Hepatocyte (in vitro differentiated cells): ENCODE measurements around the gene NOP58. TPM values are rescaled to one million over a fixed set of nuclear protein-coding genes. Genes with fewer than 3 reads are reported as not detected.
"Not testable (repeated sequence)": the region's sequence is repeated elsewhere in the genome, so short reads cannot be mapped to it uniquely, and the experiment has no call there.

Source experiments
- DNase-seq: peaks from one replicate; pipeline ENCODE4 v3.0.0-alpha.2; 2016; ENCODE audit warnings: low spot score
- H2AFZ ChIP-seq: fragments of 200-600 bp; sonication (generic); 2 replicates; pipeline ENCODE4 v1.6.0; 2016; ENCODE audit warnings: antibody characterized with exemption, mild to moderate bottlenecking
- H3K27ac ChIP-seq: fragments of 200-600 bp; sonication (generic); 2 replicates; pipeline ENCODE4 v1.5.1; 2016; ENCODE audit warnings: mild to moderate bottlenecking
- H3K27me3 ChIP-seq: fragments of 200-600 bp; sonication (generic); 2 replicates; pipeline ENCODE4 v1.6.1; 2016
- H3K36me3 ChIP-seq: fragments of 200-600 bp; sonication (generic); replicated peaks from 2 replicates; pipeline ENCODE4 v1.5.1; 2016; ENCODE audit warnings: low read depth; ENCODE audit not compliant: insufficient read depth
- H3K4me1 ChIP-seq: fragments of 200-600 bp; sonication (generic); 2 replicates; pipeline ENCODE4 v1.5.1; 2016; ENCODE audit warnings: mild to moderate bottlenecking, moderate library complexity; ENCODE audit not compliant: insufficient read depth
- H3K4me2 ChIP-seq: fragments of 200-600 bp; sonication (generic); 2 replicates; pipeline ENCODE4 v1.6.0; 2016
- H3K4me3 ChIP-seq: fragments of 200-600 bp; sonication (generic); 2 replicates; pipeline ENCODE4 v1.5.1; 2016; ENCODE audit warnings: mild to moderate bottlenecking
- H3K79me2 ChIP-seq: fragments of 200-600 bp; sonication (generic); 2 replicates; pipeline ENCODE4 v1.6.0; 2017; ENCODE audit warnings: mild to moderate bottlenecking
- H3K9me2 ChIP-seq: fragments of 200-600 bp; sonication (generic); replicated peaks from 2 replicates; pipeline ENCODE4 v1.6.0; 2017; ENCODE audit warnings: mild to moderate bottlenecking; ENCODE audit not compliant: insufficient read depth
- H3K9me3 ChIP-seq: fragments of 200-600 bp; sonication (generic); 2 replicates; pipeline ENCODE4 v1.5.1; 2016; ENCODE audit warnings: low read depth, mild to moderate bottlenecking
- H4K20me1 ChIP-seq: fragments of 200-600 bp; sonication (generic); 2 replicates; pipeline ENCODE4 v1.6.0; 2016; ENCODE audit warnings: mild to moderate bottlenecking; ENCODE audit not compliant: insufficient read depth, poor library complexity, severe bottlenecking
- CTCF ChIP-seq: fragments of 200-600 bp; sonication (generic); IDR thresholded peaks from 2 replicates; pipeline ENCODE4 v1.5.1; 2016; ENCODE audit warnings: antibody characterized with exemption, mild to moderate bottlenecking; ENCODE audit not compliant: poor library complexity
- EZH2 ChIP-seq: fragments of 200-600 bp; sonication (generic); IDR thresholded peaks from 2 replicates; pipeline ENCODE4 v1.6.1; 2016; ENCODE audit warnings: antibody characterized with exemption, mild to moderate bottlenecking, borderline replicate concordance
- EZH2phosphoT487 ChIP-seq: fragments of 200-600 bp; sonication (generic); IDR thresholded peaks from one replicate; pipeline ENCODE4 v1.6.1; 2018; ENCODE audit warnings: antibody characterized with exemption, mild to moderate bottlenecking, low read depth, moderate library complexity; ENCODE audit not compliant: unreplicated experiment, severe bottlenecking
- WGBS: methylation state at CpG from one replicate; pipeline ENCODE4 v1.1.6; 2016; ENCODE audit warnings: low lambda C conversion rate; ENCODE audit errors: missing lambda C conversion rate; 5-methylcytosine and 5-hydroxymethylcytosine counted together
- polyA plus RNA-seq: library from polyadenylated mRNA; unstranded; fragments of >200 nt; fragmentation: Nextera tagmentation; extraction: Ambion mirVana; gene quantifications from 2 replicates; pipeline ENCODE4 v1.2.1, GENCODE V29; 2016
- total RNA-seq: library from RNA; depleted of rRNA; stranded (reverse); fragments of >200 nt; gene quantifications from 2 replicates; pipeline ENCODE4 v1.2.3, GENCODE V29; 2014

Gene NOP58
- total and polyA plus RNA-seq, 2 experiments from 2014 or later: 57.0 to 57.3 TPM

- Histone ChIP-seq H3K4me1 (peaks cover 9% of the 10 kb centered on the region), H3K27me3 (no peaks in the 10 kb centered on the region), H3K9me2 (no peaks in the 10 kb centered on the region), H3K9me3 (no peaks in the 10 kb centered on the region), H4K20me1 (peaks cover 40% of the 10 kb centered on the region), H2AFZ (peak within 1 kb of the TSS; percentile 100), H3K4me2 (peak within 1 kb of the TSS; percentile 87), H3K27ac (peak within 1 kb of the TSS; percentile 96), H3K36me3 (no peaks in the 10 kb centered on the region), H3K4me3 (peak within 1 kb of the TSS; percentile 98), H3K79me2 (peaks cover 46% of the 10 kb centered on the region)
- WGBS: 5% methylated on average over 32 of the region's 54 CpGs
- no peak for TF ChIP-seq EZH2
- TF ChIP-seq EZH2phosphoT487: no peak
- no peak for TF ChIP-seq CTCF
- peak; percentile 92 for DNase-seq
These were observed 27.0 kb upstream of the NOP58 start, which contains the start of gene SUMO1 for GRCh38 chr2:202238234-202239197. SUMO1 (minus strand) TSS chr2:202238597; CDS start chr2:202238451, 146 bp downstream.

- not testable (repeated sequence) for H3K4me2 ChIP-seq, H3K9me2 ChIP-seq, H3K4me3 ChIP-seq, H3K27ac ChIP-seq, DNase-seq, H3K4me1 ChIP-seq, H3K79me2 ChIP-seq, H4K20me1 ChIP-seq, H3K27me3 ChIP-seq, H3K9me3 ChIP-seq, H3K36me3 ChIP-seq, H2AFZ ChIP-seq
- 96% methylated on average over 5 of the region's 5 CpGs for WGBS
These were observed 17.9 kb upstream of the NOP58 start for GRCh38 chr2:202247710-202248109.

DNA sequence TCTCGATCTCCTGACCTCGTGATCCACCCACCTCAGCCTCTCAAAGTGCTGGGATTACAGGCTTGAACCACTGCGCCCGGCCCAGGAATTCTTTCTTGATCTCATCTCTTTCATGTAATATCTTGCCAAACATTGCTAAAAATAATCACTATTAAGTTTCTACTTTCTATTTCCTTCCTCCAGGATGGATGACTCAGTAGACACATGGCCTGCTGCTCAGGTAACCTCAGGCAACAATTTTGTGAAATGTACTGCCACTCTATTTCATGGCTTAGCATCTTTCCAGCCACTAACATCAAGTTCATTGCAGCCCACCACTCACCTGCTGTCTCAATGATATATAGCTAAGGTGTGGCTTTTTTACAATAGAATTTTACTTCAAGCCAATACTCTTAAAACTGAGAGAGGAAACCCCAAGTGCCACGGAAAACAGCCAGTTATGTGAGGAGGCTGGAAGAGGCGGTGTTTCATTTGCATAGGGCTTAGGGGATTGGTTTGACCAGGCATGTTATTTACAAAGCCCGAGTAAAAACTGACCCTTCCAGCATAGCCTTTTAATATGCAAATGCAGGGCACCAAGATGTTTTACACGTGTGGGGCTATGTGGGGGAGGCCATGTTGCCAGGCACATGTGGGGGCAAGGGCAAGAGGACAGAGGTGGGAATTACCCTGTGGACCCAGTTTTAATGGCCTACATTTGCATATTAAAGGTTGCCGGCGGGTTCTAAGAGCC is 15.9 kb upstream of the NOP58 start:
- H2AFZ ChIP-seq: no peak overlapping the region
- H4K20me1 ChIP-seq: no peaks in the 10 kb centered on the region
- no peaks in the 10 kb centered on the region for H3K79me2 ChIP-seq
- H3K9me3 ChIP-seq: no peaks in the 10 kb centered on the region
- H3K27ac ChIP-seq: no peak overlapping the region
- H3K36me3 ChIP-seq: no peaks in the 10 kb centered on the region
- H3K4me1 ChIP-seq: no peaks in the 10 kb centered on the region
- TF ChIP-seq EZH2phosphoT487: no peak
- no peak for DNase-seq
- peak overlapping the region; percentile 25 for H3K4me2 ChIP-seq
- H3K4me3 ChIP-seq: no peak overlapping the region
- H3K9me2 ChIP-seq: no peaks in the 10 kb centered on the region
- no peaks in the 10 kb centered on the region for H3K27me3 ChIP-seq
- WGBS: 45% methylated on average over 10 of the region's 10 CpGs

DNA sequence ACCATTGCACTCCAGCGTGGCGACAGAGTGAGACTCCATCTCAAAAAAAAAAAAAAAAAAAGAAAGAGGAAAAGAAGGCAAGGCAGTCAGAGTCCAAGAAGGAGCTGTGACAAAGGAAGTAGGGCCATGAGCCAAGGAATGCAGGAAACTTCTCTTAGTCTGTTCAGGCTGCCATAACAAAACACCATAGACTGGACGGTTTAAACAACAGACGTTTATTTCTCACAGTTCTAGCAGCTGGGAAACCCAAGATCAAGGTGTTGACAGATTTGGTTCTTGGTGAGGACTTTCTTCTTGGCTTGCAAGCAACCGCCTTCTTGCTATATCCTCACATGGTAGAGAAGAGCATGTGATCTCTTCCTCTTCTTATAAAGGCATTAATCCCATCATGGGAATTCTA is 14.1 kb upstream of the NOP58 start:
- H3K27ac ChIP-seq: no peak overlapping the region
- no peaks in the 10 kb centered on the region for H3K9me3 ChIP-seq
- no peaks in the 10 kb centered on the region for H3K79me2 ChIP-seq
- no peak overlapping the region for H3K4me3 ChIP-seq
- no peaks in the 10 kb centered on the region for H3K4me1 ChIP-seq
- H3K4me2 ChIP-seq: no peak overlapping the region
- no peak for DNase-seq
- WGBS: 93% methylated on average over 3 of the region's 5 CpGs
- no peak overlapping the region for H2AFZ ChIP-seq
- no peak for TF ChIP-seq EZH2
- no peak for TF ChIP-seq EZH2phosphoT487
- no peak for TF ChIP-seq CTCF
- H3K27me3 ChIP-seq: no peaks in the 10 kb centered on the region
- H4K20me1 ChIP-seq: no peaks in the 10 kb centered on the region
- H3K9me2 ChIP-seq: no peaks in the 10 kb centered on the region
- H3K36me3 ChIP-seq: no peaks in the 10 kb centered on the region
